Amniotic epithelial cell (primary cell): Measurements from ENCODE around the gene JMJD4.
A peak's percentile ranks its signal among the peaks of the same experiment; 100 is the strongest.

Experiments used
- DNase-seq: peaks from one replicate; pipeline ENCODE4 v3.0.0-alpha.2; 2010; ENCODE audit warnings: low read depth

JMJD4 gene

GRCh38 chr1:227769047-227769935 lies 34.2 kb upstream of the JMJD4 start:
- no peak for DNase-seq

- no peak for DNase-seq
Observed at GRCh38 chr1:227768640-227769039, 33.5 kb upstream of the JMJD4 start.

GRCh38 chr1:227768125-227768439 lies 33.0 kb upstream of the JMJD4 start:
- DNase-seq = no peak

GRCh38 chr1:227767401-227768124 lies 32.5 kb upstream of the JMJD4 start:
- DNase-seq = no peak

GRCh38 chr1:227766653-227767277 lies 31.7 kb upstream of the JMJD4 start:
- DNase-seq = no peak

GRCh38 chr1:227766015-227766634 lies 31.0 kb upstream of the JMJD4 start:
- DNase-seq = no peak

GRCh38 chr1:227765261-227766014 lies 30.3 kb upstream of the JMJD4 start:
- no peak for DNase-seq

- no peak for DNase-seq
Observed at GRCh38 chr1:227764019-227764391, 28.9 kb upstream of the JMJD4 start.

GRCh38 chr1:227763246-227764018 lies 28.3 kb upstream of the JMJD4 start:
- no peak for DNase-seq

GRCh38 chr1:227762231-227762911 lies 27.3 kb upstream of the JMJD4 start:
- peak; percentile 52 for DNase-seq

- no peak for DNase-seq
Observed at GRCh38 chr1:227761621-227762230, 26.6 kb upstream of the JMJD4 start.

- no peak for DNase-seq
Observed at GRCh38 chr1:227760377-227760776, 25.3 kb upstream of the JMJD4 start.

GRCh38 chr1:227759341-227760300 lies 24.5 kb upstream of the JMJD4 start:
- peak; percentile 97 for DNase-seq

- DNase-seq = peak; percentile 52
Observed at GRCh38 chr1:227758366-227758765, 23.3 kb upstream of the JMJD4 start.

GRCh38 chr1:227757781-227758180 lies 22.7 kb upstream of the JMJD4 start:
- DNase-seq = no peak

- DNase-seq = no peak
Observed at GRCh38 chr1:227756172-227756959, 21.3 kb upstream of the JMJD4 start.

- no peak for DNase-seq
Observed at GRCh38 chr1:227754958-227755357, 19.9 kb upstream of the JMJD4 start.
